ENCODE results near the gene PIK3CG. TPM values are rescaled to one million over a fixed set of nuclear protein-coding genes. Genes with fewer than 3 reads are reported as not detected.
A peak's percentile ranks its signal among the peaks of the same experiment; 100 is the strongest.

PIK3CG gene
- 87.6 and 118 TPM in 2 replicates for total RNA-seq (2014; rRNA removed; shearing (Covaris generic); ENCODE audit: low replicate concordance)

DNA sequence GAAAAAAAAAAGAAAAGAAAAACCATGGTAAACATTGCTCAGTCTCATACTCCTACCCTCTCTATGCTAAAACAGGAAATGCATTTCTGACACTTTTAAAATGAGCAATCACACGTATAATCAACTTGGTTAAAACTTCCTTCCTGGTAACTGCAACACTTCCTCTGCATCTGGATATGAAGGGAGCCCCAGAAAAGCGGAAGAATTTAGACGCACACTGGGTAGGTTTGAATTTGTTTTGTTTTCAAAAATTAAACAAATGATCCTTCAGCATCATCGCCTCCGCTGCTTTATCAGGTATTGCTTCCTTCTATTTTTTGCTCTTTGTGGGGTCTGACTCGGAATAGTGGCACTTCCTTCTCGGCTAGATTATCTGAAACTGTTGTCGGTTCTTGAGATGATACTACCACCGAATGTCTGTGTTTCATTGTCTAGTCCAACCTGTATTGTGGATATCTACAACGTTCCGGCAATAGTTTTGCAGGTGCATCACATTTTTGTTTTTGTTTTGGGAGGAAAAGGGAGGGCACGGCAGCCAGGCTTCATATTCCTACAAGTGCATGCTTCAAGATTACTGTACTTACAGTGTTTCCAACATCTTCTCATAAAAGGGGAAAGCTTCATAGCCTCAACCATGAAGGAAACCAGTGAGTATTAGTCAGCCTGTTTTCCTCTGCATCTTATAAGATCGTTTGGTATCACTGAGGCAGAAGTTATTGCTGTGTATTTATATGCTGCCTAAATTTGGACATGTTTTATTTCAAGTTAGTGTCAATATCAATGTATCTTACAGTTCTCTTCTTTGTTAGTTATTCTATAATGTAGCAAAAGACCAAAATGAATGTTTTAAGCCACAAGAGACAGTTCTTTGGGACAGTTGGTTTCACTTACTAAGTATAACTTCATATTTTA is at the start of gene PIK3CG:
TSS of gene PIK3CG (plus strand) at position 153 of the 912 bp plus-strand sequence. CDS start 2,280 bp downstream, outside the sequence.
- H3K27ac ChIP-seq (ENCODE audit: low read length): peak within 1 kb of the TSS; percentile 94
- H3K36me3 ChIP-seq (ENCODE audit: insufficient read depth, low read length): peaks cover 11% of the 10 kb centered on the region
- peaks cover 70% of the 10 kb centered on the region for H3K4me1 ChIP-seq (ENCODE audit: low read length)
- no peaks in the 10 kb centered on the region for H3K9me2 ChIP-seq (replicated peaks; ENCODE audit: insufficient read depth, low read length)
- H3K4me2 ChIP-seq (ENCODE audit: low read depth, low read length, poor library complexity, severe bottlenecking): peak within 1 kb of the TSS; percentile 95
- H2AFZ ChIP-seq (ENCODE audit: low read length): peak within 1 kb of the TSS; percentile 70; the same call in 1 of the 2 replicates
- H4K20me1 ChIP-seq (ENCODE audit: insufficient read depth, low read depth, low read length): no peaks in the 10 kb centered on the region
- H3K27me3 ChIP-seq (ENCODE audit: low read length): no peaks in the 10 kb centered on the region
- H3K79me2 ChIP-seq (ENCODE audit: low read length): peaks cover 59% of the 10 kb centered on the region
- H3K4me3 ChIP-seq (ENCODE audit: low read length): peak within 1 kb of the TSS; percentile 81
- DNase-seq: peak; percentile 94
- no peaks in the 10 kb centered on the region for H3K9me3 ChIP-seq (ENCODE audit: low read length)
- H3K9ac ChIP-seq (ENCODE audit: low read length): peak within 1 kb of the TSS; percentile 79

DNA sequence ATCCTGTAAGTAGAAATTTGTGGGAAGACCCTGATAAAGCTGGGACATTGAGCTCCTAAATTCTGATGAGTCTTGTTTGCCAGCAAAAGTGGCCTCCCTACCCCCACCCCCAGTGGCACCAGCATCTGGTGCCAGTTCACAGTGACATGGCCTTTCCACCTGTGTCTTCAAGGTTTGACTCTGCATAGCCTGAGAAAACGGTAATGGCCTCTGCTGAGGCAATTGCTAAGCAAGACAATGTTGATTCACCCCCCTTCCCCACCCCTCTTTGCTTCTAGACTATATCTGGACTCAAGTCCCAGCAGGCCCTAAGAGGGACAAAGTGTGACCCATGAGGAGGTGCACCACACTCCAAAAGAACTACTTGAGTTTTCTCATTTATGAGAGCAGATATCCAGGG is 48.0 kb upstream of the PIK3CG start:
- H3K9me3 ChIP-seq (ENCODE audit: low read length): no peaks in the 10 kb centered on the region
- no peak overlapping the region for H3K27ac ChIP-seq (ENCODE audit: low read length)
- H3K27me3 ChIP-seq (ENCODE audit: low read length): no peaks in the 10 kb centered on the region
- no peaks in the 10 kb centered on the region for H3K36me3 ChIP-seq (ENCODE audit: insufficient read depth, low read length)
- no peaks in the 10 kb centered on the region for H3K9me2 ChIP-seq (replicated peaks; ENCODE audit: insufficient read depth, low read length)
- peaks cover 9% of the 10 kb centered on the region for H3K4me1 ChIP-seq (ENCODE audit: low read length)
- no peaks in the 10 kb centered on the region for H4K20me1 ChIP-seq (ENCODE audit: insufficient read depth, low read depth, low read length)
- no peak overlapping the region for H3K4me3 ChIP-seq (ENCODE audit: low read length)
- no peak overlapping the region for H3K4me2 ChIP-seq (ENCODE audit: low read depth, low read length, poor library complexity, severe bottlenecking)
- no peak overlapping the region for H2AFZ ChIP-seq (ENCODE audit: low read length)
- H3K9ac ChIP-seq (ENCODE audit: low read length): no peak overlapping the region
- H3K79me2 ChIP-seq (ENCODE audit: low read length): no peaks in the 10 kb centered on the region
- no peak for DNase-seq

DNA sequence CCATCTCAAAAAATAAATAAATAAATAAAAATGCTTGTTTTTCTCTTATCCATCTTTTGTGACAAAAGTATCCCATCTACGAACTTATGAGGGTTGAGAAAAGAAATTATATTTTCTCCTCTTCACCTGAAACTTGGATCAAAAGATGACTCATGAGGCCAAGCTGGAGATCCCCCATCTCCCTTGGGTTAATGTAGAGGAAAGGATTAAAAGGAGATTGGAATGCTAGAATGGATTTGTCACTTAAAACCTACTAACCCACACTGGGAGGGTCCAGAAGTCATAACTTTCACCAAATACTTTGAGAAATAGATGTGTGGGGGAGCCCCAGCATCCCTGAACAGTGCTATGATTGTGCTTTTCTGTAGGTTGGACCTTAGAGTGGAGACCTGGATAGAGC is 46.3 kb upstream of the PIK3CG start:
- Histone ChIP-seq H3K4me1 (ENCODE audit: low read length) (peaks cover 9% of the 10 kb centered on the region), H3K36me3 (ENCODE audit: insufficient read depth, low read length) (no peaks in the 10 kb centered on the region), H3K9me2 (replicated peaks; ENCODE audit: insufficient read depth, low read length) (no peaks in the 10 kb centered on the region), H3K4me2 (ENCODE audit: low read depth, low read length, poor library complexity, severe bottlenecking) (no peak overlapping the region), H3K4me3 (ENCODE audit: low read length) (no peak overlapping the region), H3K9ac (ENCODE audit: low read length) (no peak overlapping the region), H3K27ac (ENCODE audit: low read length) (no peak overlapping the region), H3K27me3 (ENCODE audit: low read length) (no peaks in the 10 kb centered on the region), H2AFZ (ENCODE audit: low read length) (no peak overlapping the region), H3K9me3 (ENCODE audit: low read length) (no peaks in the 10 kb centered on the region), H3K79me2 (ENCODE audit: low read length) (no peaks in the 10 kb centered on the region), H4K20me1 (ENCODE audit: insufficient read depth, low read depth, low read length) (no peaks in the 10 kb centered on the region)
- DNase-seq: no peak

DNA sequence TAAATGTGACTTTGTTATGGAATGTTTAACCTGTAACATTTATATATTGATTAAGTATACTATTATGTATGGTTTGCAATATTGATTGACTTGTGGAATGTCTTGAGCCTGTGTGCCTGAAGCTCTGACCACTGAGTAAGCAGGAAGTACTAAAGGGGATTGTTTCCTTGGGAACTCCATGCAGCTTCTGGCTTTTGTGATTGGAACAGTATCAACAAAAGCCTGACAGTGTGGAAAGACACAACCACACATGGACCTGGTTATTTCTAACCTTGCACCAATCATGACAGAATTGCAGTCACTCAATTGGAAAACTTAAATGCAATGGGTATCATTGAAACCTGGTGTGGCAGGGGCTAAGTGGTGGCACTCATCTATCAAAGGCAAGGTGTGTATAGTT is 45.5 kb upstream of the PIK3CG start:
- no peaks in the 10 kb centered on the region for H3K27me3 ChIP-seq (ENCODE audit: low read length)
- H3K36me3 ChIP-seq (ENCODE audit: insufficient read depth, low read length): no peaks in the 10 kb centered on the region
- H2AFZ ChIP-seq (ENCODE audit: low read length): no peak overlapping the region
- H4K20me1 ChIP-seq (ENCODE audit: insufficient read depth, low read depth, low read length): no peaks in the 10 kb centered on the region
- H3K27ac ChIP-seq (ENCODE audit: low read length): no peak overlapping the region
- H3K4me2 ChIP-seq (ENCODE audit: low read depth, low read length, poor library complexity, severe bottlenecking): no peak overlapping the region
- no peak for DNase-seq
- no peak overlapping the region for H3K9ac ChIP-seq (ENCODE audit: low read length)
- H3K9me3 ChIP-seq (ENCODE audit: low read length): no peaks in the 10 kb centered on the region
- no peak overlapping the region for H3K4me3 ChIP-seq (ENCODE audit: low read length)
- H3K79me2 ChIP-seq (ENCODE audit: low read length): no peaks in the 10 kb centered on the region
- H3K9me2 ChIP-seq (replicated peaks; ENCODE audit: insufficient read depth, low read length): no peaks in the 10 kb centered on the region
- H3K4me1 ChIP-seq (ENCODE audit: low read length): peaks cover 9% of the 10 kb centered on the region

DNA sequence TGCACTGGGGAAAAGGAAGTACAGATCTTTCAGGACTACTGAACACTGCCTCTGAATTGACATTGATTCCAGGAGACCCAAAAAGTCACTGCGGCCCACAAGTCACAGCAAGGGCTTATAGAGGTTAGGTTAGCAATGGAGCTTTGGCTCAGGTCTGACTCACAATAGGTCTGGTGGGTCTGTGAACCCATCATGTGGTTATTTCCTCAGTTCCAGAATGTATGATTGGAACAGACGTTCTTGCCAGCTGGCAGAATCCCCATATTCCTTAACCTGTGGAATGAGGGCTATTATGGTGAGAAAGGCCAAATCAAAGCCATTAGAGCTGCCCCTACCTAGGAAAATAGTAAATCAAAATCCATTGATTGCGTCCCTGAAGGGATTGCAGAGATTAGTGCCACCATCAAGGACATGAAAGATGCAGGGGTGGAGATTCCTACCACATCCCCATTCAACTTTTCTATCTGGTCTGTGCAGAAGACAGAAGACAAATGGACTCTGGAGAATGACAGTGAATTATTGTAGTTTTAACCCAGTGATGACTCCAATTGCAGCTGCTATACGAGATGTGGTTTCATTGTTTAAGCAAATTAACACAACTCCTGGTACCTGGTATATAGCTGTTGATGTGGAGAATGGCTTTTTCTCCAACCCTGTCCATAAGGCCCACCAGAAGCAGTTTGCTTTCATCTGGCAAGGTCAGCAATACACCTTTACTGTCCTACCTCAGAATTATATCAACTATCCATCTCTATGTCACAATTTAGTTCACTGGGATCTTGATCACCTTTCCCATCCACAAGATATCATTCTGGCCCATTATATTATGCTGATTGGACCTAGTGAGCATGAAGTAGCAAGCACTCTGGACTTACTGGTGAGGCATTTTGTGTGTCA is 44.5 kb upstream of the PIK3CG start:
- Histone ChIP-seq H2AFZ (ENCODE audit: low read length) (no peak overlapping the region), H3K9me2 (replicated peaks; ENCODE audit: insufficient read depth, low read length) (no peaks in the 10 kb centered on the region), H3K36me3 (ENCODE audit: insufficient read depth, low read length) (no peaks in the 10 kb centered on the region), H3K27me3 (ENCODE audit: low read length) (no peaks in the 10 kb centered on the region), H3K27ac (ENCODE audit: low read length) (no peak overlapping the region), H3K9me3 (ENCODE audit: low read length) (no peaks in the 10 kb centered on the region), H3K4me2 (ENCODE audit: low read depth, low read length, poor library complexity, severe bottlenecking) (no peak overlapping the region), H4K20me1 (ENCODE audit: insufficient read depth, low read depth, low read length) (no peaks in the 10 kb centered on the region), H3K4me1 (ENCODE audit: low read length) (peaks cover 2% of the 10 kb centered on the region), H3K79me2 (ENCODE audit: low read length) (no peaks in the 10 kb centered on the region), H3K9ac (ENCODE audit: low read length) (no peak overlapping the region), H3K4me3 (ENCODE audit: low read length) (no peak overlapping the region)
- DNase-seq: no peak

DNA sequence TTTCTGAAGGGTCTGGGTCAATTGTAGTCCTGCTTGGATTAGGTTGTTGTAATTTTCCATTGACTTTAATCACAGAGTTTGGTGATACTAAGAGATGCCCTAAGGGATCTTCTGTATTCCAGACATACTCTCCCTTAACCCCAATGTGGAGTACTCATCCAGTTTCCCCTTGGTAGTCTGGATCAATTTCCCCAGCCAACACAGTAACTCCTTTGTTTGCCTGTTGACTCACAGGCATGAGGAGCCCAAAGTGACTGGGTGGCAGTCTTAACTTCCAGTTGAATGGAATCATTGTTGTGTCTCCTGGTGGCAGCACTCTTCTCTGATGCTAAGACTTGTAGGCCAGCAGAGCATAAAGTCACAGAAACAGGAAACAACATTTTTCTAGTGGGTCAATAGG is 41.5 kb upstream of the PIK3CG start:
- Histone ChIP-seq H3K9me3 (ENCODE audit: low read length) (no peaks in the 10 kb centered on the region), H3K27me3 (ENCODE audit: low read length) (no peaks in the 10 kb centered on the region), H3K4me2 (ENCODE audit: low read depth, low read length, poor library complexity, severe bottlenecking) (no peak overlapping the region), H3K4me3 (ENCODE audit: low read length) (no peak overlapping the region), H4K20me1 (ENCODE audit: insufficient read depth, low read depth, low read length) (no peaks in the 10 kb centered on the region), H3K9me2 (replicated peaks; ENCODE audit: insufficient read depth, low read length) (no peaks in the 10 kb centered on the region), H3K9ac (ENCODE audit: low read length) (no peak overlapping the region), H3K36me3 (ENCODE audit: insufficient read depth, low read length) (no peaks in the 10 kb centered on the region), H3K27ac (ENCODE audit: low read length) (no peak overlapping the region), H3K4me1 (ENCODE audit: low read length) (no peaks in the 10 kb centered on the region), H3K79me2 (ENCODE audit: low read length) (no peaks in the 10 kb centered on the region), H2AFZ (ENCODE audit: low read length) (no peak overlapping the region)
- DNase-seq: no peak

DNA sequence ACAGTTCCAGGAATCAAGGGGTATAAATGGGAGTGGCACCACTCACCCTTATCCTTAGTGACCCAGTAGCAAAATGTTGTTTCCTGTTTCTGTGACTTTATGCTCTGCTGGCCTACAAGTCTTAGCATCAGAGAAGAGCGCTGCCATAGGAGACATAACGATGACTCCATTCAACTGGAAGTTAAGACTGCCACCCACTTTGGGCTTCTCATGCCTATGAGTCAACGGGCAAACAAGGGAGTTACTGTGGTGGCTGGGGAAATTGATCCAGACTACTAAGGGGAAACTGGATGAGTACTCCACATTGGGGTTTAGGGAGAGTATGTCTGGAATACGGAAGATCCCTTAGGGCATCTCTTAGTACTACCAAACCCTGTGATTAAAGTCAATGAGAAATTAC is 40.6 kb upstream of the PIK3CG start:
- no peak for DNase-seq
- H3K4me3 ChIP-seq (ENCODE audit: low read length): no peak overlapping the region
- H3K36me3 ChIP-seq (ENCODE audit: insufficient read depth, low read length): no peaks in the 10 kb centered on the region
- H3K27me3 ChIP-seq (ENCODE audit: low read length): no peaks in the 10 kb centered on the region
- no peaks in the 10 kb centered on the region for H4K20me1 ChIP-seq (ENCODE audit: insufficient read depth, low read depth, low read length)
- H3K79me2 ChIP-seq (ENCODE audit: low read length): no peaks in the 10 kb centered on the region
- no peak overlapping the region for H3K27ac ChIP-seq (ENCODE audit: low read length)
- no peaks in the 10 kb centered on the region for H3K9me3 ChIP-seq (ENCODE audit: low read length)
- H3K4me2 ChIP-seq (ENCODE audit: low read depth, low read length, poor library complexity, severe bottlenecking): no peak overlapping the region
- no peak overlapping the region for H3K9ac ChIP-seq (ENCODE audit: low read length)
- no peaks in the 10 kb centered on the region for H3K4me1 ChIP-seq (ENCODE audit: low read length)
- no peak overlapping the region for H2AFZ ChIP-seq (ENCODE audit: low read length)
- H3K9me2 ChIP-seq (replicated peaks; ENCODE audit: insufficient read depth, low read length): no peaks in the 10 kb centered on the region

DNA sequence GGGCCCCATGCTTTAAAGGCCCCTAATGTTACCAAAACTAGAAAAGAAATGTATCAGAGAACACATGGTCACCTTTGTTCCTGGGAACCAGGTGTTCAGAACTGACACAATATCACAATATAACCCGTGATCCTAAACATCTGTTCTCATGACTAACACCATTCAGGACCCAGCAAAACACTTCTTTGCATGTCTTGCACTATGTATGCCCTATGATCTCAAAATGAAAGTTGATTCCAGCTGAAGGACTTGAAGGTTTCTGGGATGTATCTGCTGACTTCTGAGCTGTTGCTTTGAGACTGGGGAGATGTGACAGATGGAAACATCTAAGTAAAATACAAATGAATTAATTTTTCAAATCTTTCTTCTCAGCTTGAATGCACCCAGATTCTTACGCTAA is 37.5 kb upstream of the PIK3CG start:
- Histone ChIP-seq H3K9me3 (ENCODE audit: low read length) (no peaks in the 10 kb centered on the region), H3K9me2 (replicated peaks; ENCODE audit: insufficient read depth, low read length) (no peaks in the 10 kb centered on the region), H3K36me3 (ENCODE audit: insufficient read depth, low read length) (no peaks in the 10 kb centered on the region), H3K4me3 (ENCODE audit: low read length) (no peak overlapping the region), H3K27ac (ENCODE audit: low read length) (no peak overlapping the region), H3K4me2 (ENCODE audit: low read depth, low read length, poor library complexity, severe bottlenecking) (no peak overlapping the region), H3K27me3 (ENCODE audit: low read length) (no peaks in the 10 kb centered on the region), H3K4me1 (ENCODE audit: low read length) (no peaks in the 10 kb centered on the region), H2AFZ (ENCODE audit: low read length) (no peak overlapping the region), H3K79me2 (ENCODE audit: low read length) (no peaks in the 10 kb centered on the region), H3K9ac (ENCODE audit: low read length) (no peak overlapping the region), H4K20me1 (ENCODE audit: insufficient read depth, low read depth, low read length) (no peaks in the 10 kb centered on the region)
- DNase-seq: no peak

All from Karpas-422 (cell line).